Left lung (tissue), 10 donors: Measurements from ENCODE around the gene RBBP5. TPM values are rescaled to one million over a fixed set of nuclear protein-coding genes. Genes with fewer than 3 reads are reported as not detected.

Experiments
- ATAC-seq: fragments of 200-7000 bp; cut with Tn5 transposase; one replicate; pipeline ENCODE4 v1.9.1; 2020; ENCODE audit warnings: moderate library complexity
- DNase-seq, 4 donors: peaks; one replicate each; pipeline ENCODE4 v3.0.0-alpha.2; 2013 to 2020
- H3K27ac ChIP-seq, 2 donors: fragments of 200-600 bp; sonication (generic) in 1 of 2; one replicate each; pipeline versions ENCODE4 v1.5.0 to v1.8.0; 2020 to 2021
- H3K27me3 ChIP-seq, 2 donors: fragments of 200-600 bp; sonication (generic) in 1 of 2; one replicate each; pipeline versions ENCODE4 v1.5.0 to v1.8.0; 2020 to 2021
- H3K36me3 ChIP-seq, 2 donors: fragments of 200-600 bp; sonication (generic) in 1 of 2; one replicate each; pipeline versions ENCODE4 v1.5.0 to v1.8.0; 2020 to 2021
- H3K4me1 ChIP-seq, 2 donors: fragments of 200-600 bp; one replicate each; pipeline ENCODE4 v1.8.0; 2021
- H3K4me3 ChIP-seq, 2 donors: fragments of 200-600 bp; sonication (generic) in 1 of 2; one replicate each; pipeline versions ENCODE4 v1.5.0 to v1.8.0; 2020 to 2021; ENCODE audit warnings: mild to moderate bottlenecking in 1 of 2
- H3K9me3 ChIP-seq, 2 donors: fragments of 200-600 bp; sonication (generic) in 1 of 2; one replicate each; pipeline versions ENCODE4 v1.5.0 to v1.8.0; 2020 to 2021
- intact Hi-C, 2 donors: fragments of 100-400 bp; cut with DNase I; formaldehyde crosslinking; loops; one replicate each; pipeline versions ENCODE4 v1.11.2 to v1.14.2; 2022
- polyA plus RNA-seq, 6 donors: library from polyadenylated mRNA; unstranded; fragments of 120-200 nt; gene quantifications; one replicate each; pipeline ENCODE4 v1.2.1, GENCODE V29; 2013; ENCODE audit not compliant: insufficient read length in 6 of 6
- total RNA-seq, 2 donors: library from RNA; stranded (reverse); fragmentation: NEBNext Ultra II Directional; extraction: Animal tissue kit (Norgen Biotek cat#: 25700); gene quantifications; one replicate each; pipeline ENCODE4 v1.2.1, GENCODE V29; 2021
- TF ChIP-seq, protein P1 (sequence below), 2 donors: fragments of 200-600 bp; sonication (generic) in 1 of 2; IDR thresholded peaks; one replicate each; pipeline versions ENCODE4 v1.5.0 to v1.8.0; 2021; ENCODE audit warnings: antibody characterized with exemption in 2 of 2
- donor health status: DM: no; HTN: yes; CAD: no.
- donor health status: DM: no; HTN: no; CAD: no.

Gene RBBP5
- total and polyA plus RNA-seq, 8 donors, result 14.9 to 21.3 (median 20.2) TPM

DNA sequence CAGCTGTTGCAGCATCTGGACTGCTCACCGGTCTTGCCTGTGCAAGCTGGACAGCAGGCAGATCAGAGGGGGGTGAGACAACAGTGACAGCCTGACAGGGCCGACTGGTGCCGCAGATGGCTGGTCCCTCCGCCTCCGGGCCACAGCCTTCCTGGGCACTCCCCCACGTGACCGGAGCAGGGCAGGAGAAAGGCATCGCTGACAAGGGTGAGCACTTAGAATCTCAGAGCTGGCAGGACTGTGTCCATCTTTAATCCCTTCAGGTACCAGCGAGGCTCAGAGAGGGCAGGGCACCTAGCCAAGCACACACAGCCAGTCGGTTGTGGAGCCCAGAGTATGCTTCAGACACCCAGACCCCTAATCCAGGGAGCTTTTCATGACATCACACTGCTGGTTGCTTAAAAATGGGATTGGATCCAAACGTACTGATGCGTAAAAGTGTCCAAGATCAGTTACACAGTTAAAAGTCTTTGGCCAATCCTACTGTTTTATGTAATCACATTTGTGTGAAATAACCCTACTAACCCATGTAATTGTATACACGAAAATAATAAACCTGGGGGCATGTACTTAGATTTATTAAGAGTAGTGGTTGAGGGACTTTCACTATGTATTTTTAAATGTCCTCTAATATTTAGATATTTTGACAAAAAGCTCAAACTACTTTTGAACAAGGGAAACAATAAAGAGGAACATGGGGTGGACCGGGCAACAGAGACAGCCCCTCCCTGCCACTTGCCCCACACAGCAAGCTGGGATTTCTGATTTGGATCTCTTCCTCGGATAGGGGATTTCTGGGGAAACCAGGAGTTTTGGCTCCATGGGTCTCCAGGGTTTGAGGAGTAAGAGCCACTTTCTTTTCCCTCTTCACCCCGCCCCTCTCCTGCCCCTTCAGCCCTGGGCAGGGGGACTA, 79.5 kb downstream of the RBBP5 start:
- no peaks in the 10 kb centered on the region for H3K4me1 ChIP-seq
- no peaks in the 10 kb centered on the region for H3K9me3 ChIP-seq
- no peak overlapping the region for H3K27ac ChIP-seq
- no peak for ATAC-seq
- TF ChIP-seq, protein P1, sequence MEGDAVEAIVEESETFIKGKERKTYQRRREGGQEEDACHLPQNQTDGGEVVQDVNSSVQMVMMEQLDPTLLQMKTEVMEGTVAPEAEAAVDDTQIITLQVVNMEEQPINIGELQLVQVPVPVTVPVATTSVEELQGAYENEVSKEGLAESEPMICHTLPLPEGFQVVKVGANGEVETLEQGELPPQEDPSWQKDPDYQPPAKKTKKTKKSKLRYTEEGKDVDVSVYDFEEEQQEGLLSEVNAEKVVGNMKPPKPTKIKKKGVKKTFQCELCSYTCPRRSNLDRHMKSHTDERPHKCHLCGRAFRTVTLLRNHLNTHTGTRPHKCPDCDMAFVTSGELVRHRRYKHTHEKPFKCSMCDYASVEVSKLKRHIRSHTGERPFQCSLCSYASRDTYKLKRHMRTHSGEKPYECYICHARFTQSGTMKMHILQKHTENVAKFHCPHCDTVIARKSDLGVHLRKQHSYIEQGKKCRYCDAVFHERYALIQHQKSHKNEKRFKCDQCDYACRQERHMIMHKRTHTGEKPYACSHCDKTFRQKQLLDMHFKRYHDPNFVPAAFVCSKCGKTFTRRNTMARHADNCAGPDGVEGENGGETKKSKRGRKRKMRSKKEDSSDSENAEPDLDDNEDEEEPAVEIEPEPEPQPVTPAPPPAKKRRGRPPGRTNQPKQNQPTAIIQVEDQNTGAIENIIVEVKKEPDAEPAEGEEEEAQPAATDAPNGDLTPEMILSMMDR (IDR thresholded peaks at IDR 0.05), result no peak
- DNase-seq, result peak in 1 of 4 donors; percentile 65
- no peaks in the 10 kb centered on the region for H3K36me3 ChIP-seq
- peaks cover 41 to 76% of the 10 kb centered on the region in 2 donors for H3K27me3 ChIP-seq
- intact Hi-C loops, result no loop called here
- H3K4me3 ChIP-seq, result no peak overlapping the region

DNA sequence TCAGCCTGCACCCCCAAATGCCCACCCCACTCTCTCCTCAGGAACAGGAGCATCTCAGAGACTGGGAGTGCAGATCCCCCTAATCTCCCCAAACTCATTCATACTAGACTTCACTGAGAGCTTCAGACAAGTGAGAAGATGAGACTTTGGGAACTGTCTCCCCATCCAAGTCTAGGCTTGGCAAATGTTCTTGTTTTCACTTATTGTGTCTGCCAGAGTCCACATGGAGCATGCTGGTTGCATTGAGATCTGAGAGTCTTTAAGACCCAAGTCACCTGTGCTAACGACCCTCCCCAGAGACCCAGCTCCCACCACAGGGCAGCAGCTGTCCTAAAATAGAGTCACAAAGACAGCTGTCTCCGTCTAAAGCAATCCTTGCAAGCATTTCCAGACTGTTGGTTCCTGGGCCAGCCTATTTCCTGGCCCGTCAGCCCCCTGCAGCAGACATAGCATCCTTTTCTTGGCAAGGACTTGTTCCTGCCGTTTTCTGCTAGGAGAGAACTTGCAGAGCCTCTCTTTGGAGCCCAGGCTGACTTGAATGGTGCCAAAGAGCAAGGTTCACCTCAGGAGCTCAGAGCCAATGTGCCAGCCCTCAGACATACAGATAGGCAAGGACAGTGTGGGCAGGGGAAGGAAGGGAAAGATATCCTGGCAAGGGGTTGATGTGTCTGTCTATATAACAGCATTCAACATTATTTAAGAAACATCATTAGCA, 80.6 kb downstream of the RBBP5 start:
- no peaks in the 10 kb centered on the region for H3K4me1 ChIP-seq

DNA sequence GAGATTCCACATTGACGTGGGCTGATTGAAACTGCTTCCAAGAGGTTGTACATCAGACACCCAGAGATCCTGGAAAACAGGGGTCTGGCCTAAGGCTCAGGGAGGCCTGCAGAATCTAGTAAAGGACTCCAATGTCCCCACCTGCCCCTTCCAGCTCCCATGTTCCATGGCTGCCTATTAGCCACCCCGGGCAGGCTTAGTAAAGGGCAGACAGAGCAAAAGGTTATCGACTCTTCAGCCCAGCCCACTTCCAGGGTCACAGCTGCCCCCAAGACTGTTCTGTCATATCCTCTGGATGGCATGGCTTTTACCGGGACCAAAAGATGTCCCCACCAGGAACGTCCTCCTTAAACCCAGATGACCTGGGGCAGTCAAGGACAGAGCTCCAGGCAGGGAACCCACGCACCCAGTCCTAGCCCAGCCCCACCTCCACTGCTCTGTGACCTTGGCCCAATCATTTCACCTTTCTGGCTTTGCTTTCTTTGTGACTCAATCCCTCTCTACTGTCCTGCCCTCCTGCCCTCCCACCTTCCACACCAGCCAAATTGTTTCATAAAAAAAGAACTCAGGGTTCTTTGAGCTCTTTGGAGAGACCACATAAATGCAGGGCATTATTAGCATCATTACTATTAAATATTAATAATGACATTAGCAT, 83.5 kb downstream of the RBBP5 start:
- Histone ChIP-seq H3K36me3 (no peaks in the 10 kb centered on the region), H3K27me3 (peaks cover 17 to 37% of the 10 kb centered on the region in 2 donors), H3K27ac (no peak overlapping the region), H3K9me3 (no peaks in the 10 kb centered on the region), H3K4me1 (no peaks in the 10 kb centered on the region), H3K4me3 (no peak overlapping the region)
- TF ChIP-seq, protein P1 (IDR thresholded peaks at IDR 0.05), result no peak
- no peak for DNase-seq
- ATAC-seq, result no peak
- intact Hi-C loops, result no loop called here

More for the DNA sequence above, 80.6 kb downstream of the RBBP5 start:
- no peaks in the 10 kb centered on the region for H3K9me3 ChIP-seq
- H3K27ac ChIP-seq, result no peak overlapping the region
- ATAC-seq (no peak), DNase-seq (no peak)
- intact Hi-C loops, result no loop called here
- no peaks in the 10 kb centered on the region for H3K36me3 ChIP-seq
- TF ChIP-seq, protein P1 (IDR thresholded peaks at IDR 0.05), result no peak
- peaks cover 41 to 66% of the 10 kb centered on the region in 2 donors for H3K27me3 ChIP-seq
- no peak overlapping the region for H3K4me3 ChIP-seq

DNA sequence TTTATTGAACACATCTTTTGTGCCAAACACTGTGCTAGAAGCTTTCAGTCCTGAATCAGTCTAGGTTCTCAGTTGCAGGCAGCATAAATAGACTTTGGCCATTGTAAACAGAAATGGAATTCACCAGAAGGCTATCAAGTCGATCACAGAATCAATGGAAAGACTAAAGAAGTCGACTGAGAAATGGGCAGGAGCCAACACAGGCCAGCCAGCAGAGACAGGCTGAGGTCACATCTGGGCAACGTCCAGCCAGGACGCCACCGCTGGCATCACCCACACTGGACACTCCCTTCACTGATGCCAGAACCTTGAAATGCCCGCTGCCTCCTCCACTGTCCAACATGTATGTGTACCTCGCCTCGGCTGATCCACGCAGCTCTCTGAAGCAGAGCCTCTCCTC, 84.2 kb downstream of the RBBP5 start:
- no peaks in the 10 kb centered on the region for H3K9me3 ChIP-seq
- no peak overlapping the region for H3K4me3 ChIP-seq
- TF ChIP-seq, protein P1 (IDR thresholded peaks at IDR 0.05), result no peak
- ATAC-seq (no peak), DNase-seq (no peak)
- H3K27ac ChIP-seq, result no peak overlapping the region
- intact Hi-C loops, result no loop called here
- no peaks in the 10 kb centered on the region for H3K36me3 ChIP-seq
- peaks cover 10 to 29% of the 10 kb centered on the region in 2 donors for H3K27me3 ChIP-seq
- H3K4me1 ChIP-seq, result no peaks in the 10 kb centered on the region

Other genes with a start within 250 kb of the RBBP5 start
- not detected for gene CNTN2, start 78.8 kb downstream of the RBBP5 start, total RNA-seq
- gene CNTN2, start 78.8 kb downstream of the RBBP5 start, polyA plus RNA-seq, result under 1 TPM; 0.20 to 0.63 (median 0.37) TPM
- gene TMEM81, start 37.5 kb downstream of the RBBP5 start, total RNA-seq, result 1 to 10 TPM; 3.6 to 4.1 TPM
- gene TMEM81, start 37.5 kb downstream of the RBBP5 start, polyA plus RNA-seq, result 1 to 10 TPM; 3.3 to 4.4 (median 4.0) TPM
- 10 to 100 TPM; 11.1 to 13.6 TPM for gene DSTYK, start 89.7 kb upstream of the RBBP5 start, total RNA-seq
- 10 to 100 TPM; 15.9 to 18.4 (median 17.4) TPM for gene DSTYK, start 89.7 kb upstream of the RBBP5 start, polyA plus RNA-seq
- gene TMCC2, start 106.0 kb upstream of the RBBP5 start, total RNA-seq, result 1 to 10 TPM; 3.4 TPM
- 10 to 100 TPM in 4 of 6 donors, 1 to 10 TPM in 2; 8.8 to 17.2 (median 13.9) TPM for gene TMCC2, start 106.0 kb upstream of the RBBP5 start, polyA plus RNA-seq
- gene NUAK2, start 199.8 kb upstream of the RBBP5 start, total RNA-seq, result 10 to 100 TPM; 10.3 to 12.3 TPM
- gene NUAK2, start 199.8 kb upstream of the RBBP5 start, polyA plus RNA-seq, result 10 to 100 TPM in 1 of 6 donors, 1 to 10 TPM in 5; 6.1 to 10.5 (median 8.1) TPM
- under 1 TPM in 1 of 2 donors, not detected in 1; 0.32 TPM for gene KLHDC8A, start 234.9 kb upstream of the RBBP5 start, total RNA-seq
- 1 to 10 TPM in 4 of 6 donors, under 1 TPM in 2; 0.69 to 1.3 (median 1.1) TPM for gene KLHDC8A, start 234.9 kb upstream of the RBBP5 start, polyA plus RNA-seq